PC-9 (cell line): ENCODE measurements around the gene ENO2.

ENCODE experiments used
- EZH2 ChIP-seq: fragments of 200-600 bp; sonication (generic); IDR thresholded peaks from 2 replicates; pipeline ENCODE4 v1.8.0; 2017; ENCODE audit warnings: antibody characterized with exemption, low read depth
- TF ChIP-seq, protein P1 (sequence below): fragments of 200-600 bp; sonication (generic); conservative IDR thresholded peaks from 2 replicates; pipeline ENCODE4 v1.6.1; 2017; ENCODE audit warnings: mixed run types, antibody characterized with exemption, mild to moderate bottlenecking, moderate library complexity

DNA sequence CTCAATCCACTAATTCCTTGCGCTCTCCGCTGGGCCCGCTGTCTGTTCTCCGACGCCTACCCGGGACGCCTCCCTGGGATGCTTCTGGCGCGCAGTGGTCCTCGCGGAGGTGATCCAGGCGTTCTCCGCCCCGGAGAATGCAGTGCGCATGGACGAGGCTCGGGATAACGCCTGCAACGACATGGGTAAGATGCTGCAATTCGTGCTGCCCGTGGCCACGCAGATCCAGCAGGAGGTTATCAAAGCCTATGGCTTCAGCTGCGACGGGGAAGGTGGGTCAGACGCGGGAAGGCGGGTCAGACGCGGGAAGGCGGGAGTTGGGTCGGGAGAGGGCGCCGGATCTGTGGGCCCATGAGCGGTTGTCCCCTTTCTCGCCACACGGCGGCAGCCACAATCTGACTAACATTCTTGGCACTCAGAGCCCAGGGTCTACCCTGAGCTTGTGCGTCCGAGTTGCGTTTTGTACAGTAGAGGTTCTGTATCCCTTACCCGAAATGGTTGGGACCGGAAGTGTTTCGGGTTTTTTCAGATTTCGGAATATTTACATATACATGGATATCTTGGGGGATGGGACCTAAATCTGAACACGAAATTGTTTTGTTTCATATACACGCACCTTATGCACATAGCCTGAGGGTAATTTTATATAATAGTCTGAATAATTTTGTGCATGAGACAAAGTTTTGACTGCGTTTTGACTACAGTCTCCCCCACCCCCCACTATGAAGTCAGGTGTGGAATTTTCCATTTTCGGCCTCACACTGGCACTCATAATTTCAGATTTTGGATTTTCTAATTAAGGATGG lies 30.2 kb downstream of the ENO2 start:
- TF ChIP-seq, protein P1, sequence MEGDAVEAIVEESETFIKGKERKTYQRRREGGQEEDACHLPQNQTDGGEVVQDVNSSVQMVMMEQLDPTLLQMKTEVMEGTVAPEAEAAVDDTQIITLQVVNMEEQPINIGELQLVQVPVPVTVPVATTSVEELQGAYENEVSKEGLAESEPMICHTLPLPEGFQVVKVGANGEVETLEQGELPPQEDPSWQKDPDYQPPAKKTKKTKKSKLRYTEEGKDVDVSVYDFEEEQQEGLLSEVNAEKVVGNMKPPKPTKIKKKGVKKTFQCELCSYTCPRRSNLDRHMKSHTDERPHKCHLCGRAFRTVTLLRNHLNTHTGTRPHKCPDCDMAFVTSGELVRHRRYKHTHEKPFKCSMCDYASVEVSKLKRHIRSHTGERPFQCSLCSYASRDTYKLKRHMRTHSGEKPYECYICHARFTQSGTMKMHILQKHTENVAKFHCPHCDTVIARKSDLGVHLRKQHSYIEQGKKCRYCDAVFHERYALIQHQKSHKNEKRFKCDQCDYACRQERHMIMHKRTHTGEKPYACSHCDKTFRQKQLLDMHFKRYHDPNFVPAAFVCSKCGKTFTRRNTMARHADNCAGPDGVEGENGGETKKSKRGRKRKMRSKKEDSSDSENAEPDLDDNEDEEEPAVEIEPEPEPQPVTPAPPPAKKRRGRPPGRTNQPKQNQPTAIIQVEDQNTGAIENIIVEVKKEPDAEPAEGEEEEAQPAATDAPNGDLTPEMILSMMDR = peak; percentile 88
- TF ChIP-seq EZH2 = no peak
